ENCODE results near the gene ITGB5.

DNA sequence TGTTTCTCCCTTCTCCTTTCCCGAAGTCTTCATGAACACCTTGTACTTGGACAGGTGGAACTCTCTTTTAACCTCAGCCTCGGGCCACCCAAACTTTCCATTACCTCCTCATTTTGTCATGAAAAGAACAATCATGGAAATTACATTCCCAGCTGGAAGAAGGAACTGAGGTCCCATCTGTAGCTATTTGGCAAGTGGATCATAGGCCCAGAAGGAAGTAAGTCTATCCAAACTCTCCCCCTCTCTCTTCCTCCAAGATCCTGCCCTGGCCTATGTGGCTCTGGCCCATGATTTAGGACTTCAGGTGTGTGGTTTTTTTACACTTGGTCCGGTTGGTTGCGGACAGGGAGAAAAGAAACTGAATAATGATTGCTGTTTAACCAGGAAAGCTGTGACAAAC lies 44.1 kb downstream of the ITGB5 start:
- TF ChIP-seq TAF1 (IDR thresholded peaks at IDR 0.05; ENCODE audit: low read depth, low read length) (no peak), POLR2AphosphoS5 (IDR thresholded peaks at IDR 0.05; ENCODE audit: low read depth, low read length) (no peak), POLR2A (IDR thresholded peaks at IDR 0.05; ENCODE audit: low read depth, low read length) (no peak)
